Upper lobe of left lung (tissue), 6 donors: ENCODE data around the gene CCM2. TPM values are rescaled to one million over a fixed set of nuclear protein-coding genes. Genes with fewer than 3 reads are reported as not detected.

Experiments used
- ATAC-seq, 2 donors: fragments of 200-7000 bp; cut with Tn5 transposase; one replicate each; pipeline ENCODE4 v1.9.1; 2022; ENCODE audit warnings: mild to moderate bottlenecking in 2 of 2, moderate library complexity in 2 of 2; ENCODE audit not compliant: low FRiP score in 2 of 2
- DNase-seq, 2 donors: peaks; one replicate each; pipeline ENCODE4 v3.0.0-alpha.2; 2019 to 2020
- H3K27ac ChIP-seq, 4 donors: fragments of 200-600 bp; sonication (generic); one replicate each; pipeline ENCODE4 v1.5.1; 2016 to 2019
- H3K27me3 ChIP-seq, 4 donors: fragments of 200-600 bp; sonication (generic); one replicate each; pipeline ENCODE4 v1.5.1; 2017 to 2019
- H3K36me3 ChIP-seq, 4 donors: fragments of 200-600 bp; sonication (generic); one replicate each; pipeline ENCODE4 v1.5.1; 2016 to 2019
- H3K4me1 ChIP-seq, 4 donors: fragments of 200-600 bp; sonication (generic); one replicate each; pipeline ENCODE4 v1.5.1; 2018 to 2019
- H3K4me3 ChIP-seq, 4 donors: fragments of 200-600 bp; sonication (generic); one replicate each; pipeline ENCODE4 v1.5.1; 2017 to 2019; ENCODE audit warnings: mild to moderate bottlenecking in 2 of 4, moderate library complexity in 1 of 4
- H3K9me3 ChIP-seq, 4 donors: fragments of 200-600 bp; sonication (generic); one replicate each; pipeline ENCODE4 v1.5.1; 2018 to 2019
- CTCF ChIP-seq, 6 experiments: fragments of 450-650 bp in 4 of 6; fragments of 200-600 bp in 2 of 6; sonication (generic) in 2 of 6; IDR thresholded peaks; one replicate each; pipeline ENCODE4 v1.5.1; 2016 to 2019; ENCODE audit warnings: antibody characterized with exemption in 6 of 6
- EP300 ChIP-seq, 4 donors: sonication (generic); formaldehyde crosslinking; IDR thresholded peaks; one replicate each; pipeline ENCODE4 v1.5.1; 2017; ENCODE audit warnings: antibody characterized with exemption in 4 of 4, control low read depth in 2 of 4
- POLR2A ChIP-seq, 4 donors: fragments of 450-650 bp; IDR thresholded peaks; one replicate each; pipeline ENCODE4 v1.5.1; 2016 to 2017; ENCODE audit warnings: antibody characterized with exemption in 4 of 4, mild to moderate bottlenecking in 2 of 4
- POLR2AphosphoS5 ChIP-seq, 2 donors: sonication (generic); formaldehyde crosslinking; IDR thresholded peaks; one replicate each; pipeline ENCODE4 v1.5.1; 2017; ENCODE audit warnings: antibody characterized with exemption in 2 of 2
- WGBS, 2 donors: methylation state at CpG; one replicate each; pipeline ENCODE4 v1.1.5; 2017 to 2018; 5-methylcytosine and 5-hydroxymethylcytosine counted together
- total RNA-seq, 6 donors: library from RNA; depleted of rRNA in 4 of 6; stranded (reverse); fragments of >200 nt in 4 of 6; gene quantifications; one replicate each; pipeline versions ENCODE4 v1.1.0 to v1.2.1, GENCODE V29; 2016 to 2021
- donor health status: DM: no; HTN: no; CAD: no; lungs with moderate emphysema.
- donor health status: DM: no; HTN: yes; CAD: no; lungs with severe emphysema.

Gene CCM2
- total RNA-seq, 6 donors from 2014 or later: 30.9 to 63.9 (median 46.8) TPM

GRCh38 chr7:45118292-45118691 lies 118.3 kb downstream of the CCM2 start:
- no peak for TF ChIP-seq EP300 (IDR thresholded peaks at IDR 0.05)
- no peak for TF ChIP-seq CTCF (IDR thresholded peaks at IDR 0.05)
- TF ChIP-seq POLR2A (IDR thresholded peaks at IDR 0.05): no peak
- TF ChIP-seq POLR2AphosphoS5 (IDR thresholded peaks at IDR 0.05): no peak
- H3K27ac ChIP-seq: no peak overlapping the region
- H3K36me3 ChIP-seq: no peaks in the 10 kb centered on the region
- ATAC-seq: no peak
- 82 to 91% methylated on average over 4 of the region's 4 CpGs for WGBS, 2 donors
- no peak overlapping the region for H3K4me3 ChIP-seq
- no peaks in the 10 kb centered on the region for H3K9me3 ChIP-seq
- no peak for DNase-seq
- peaks cover 0 to 5% (median 1%) of the 10 kb centered on the region in 4 donors for H3K4me1 ChIP-seq
- H3K27me3 ChIP-seq: no peaks in the 10 kb centered on the region

GRCh38 chr7:45118889-45119331 lies 118.9 kb downstream of the CCM2 start:
- 96 to 100% methylated on average over 1 to 3 of the region's 3 CpGs for WGBS, 2 donors

GRCh38 chr7:45119550-45119949 lies 119.5 kb downstream of the CCM2 start:
- WGBS, 2 donors: 88 to 90% methylated on average over 3 of the region's 3 CpGs
- Histone ChIP-seq H3K27me3 (no peaks in the 10 kb centered on the region), H3K4me3 (no peak overlapping the region), H3K27ac (no peak overlapping the region), H3K4me1 (peaks cover 0 to 8% (median 2%) of the 10 kb centered on the region in 4 donors), H3K36me3 (no peaks in the 10 kb centered on the region), H3K9me3 (no peaks in the 10 kb centered on the region)
- TF ChIP-seq POLR2A (IDR thresholded peaks at IDR 0.05) (no peak), POLR2AphosphoS5 (IDR thresholded peaks at IDR 0.05) (no peak), CTCF (IDR thresholded peaks at IDR 0.05) (no peak), EP300 (IDR thresholded peaks at IDR 0.05) (no peak)
- ATAC-seq: no peak
- no peak for DNase-seq

More at GRCh38 chr7:45118889-45119331, 118.9 kb downstream of the CCM2 start:
- ATAC-seq: no peak
- H3K4me1 ChIP-seq: peaks cover 0 to 8% (median 2%) of the 10 kb centered on the region in 4 donors
- no peak overlapping the region for H3K4me3 ChIP-seq
- H3K27ac ChIP-seq: no peak overlapping the region
- TF ChIP-seq EP300 (IDR thresholded peaks at IDR 0.05) (no peak), POLR2AphosphoS5 (IDR thresholded peaks at IDR 0.05) (no peak), POLR2A (IDR thresholded peaks at IDR 0.05) (no peak), CTCF (IDR thresholded peaks at IDR 0.05) (no peak)
- DNase-seq: no peak
- no peaks in the 10 kb centered on the region for H3K9me3 ChIP-seq
- no peaks in the 10 kb centered on the region for H3K27me3 ChIP-seq
- no peaks in the 10 kb centered on the region for H3K36me3 ChIP-seq

- H3K4me3 ChIP-seq: no peak overlapping the region
- ATAC-seq: no peak
- TF ChIP-seq POLR2AphosphoS5 (IDR thresholded peaks at IDR 0.05) (no peak), POLR2A (IDR thresholded peaks at IDR 0.05) (no peak), EP300 (IDR thresholded peaks at IDR 0.05) (no peak), CTCF (IDR thresholded peaks at IDR 0.05) (no peak)
- H3K27me3 ChIP-seq: no peaks in the 10 kb centered on the region
- 82 to 83% methylated on average over 13 to 16 of the region's 16 CpGs for WGBS, 2 donors
- no peaks in the 10 kb centered on the region for H3K9me3 ChIP-seq
- H3K27ac ChIP-seq: no peak overlapping the region
- no peak for DNase-seq
- no peaks in the 10 kb centered on the region for H3K36me3 ChIP-seq
- peaks cover 0 to 8% (median 2%) of the 10 kb centered on the region in 4 donors for H3K4me1 ChIP-seq
Measured at GRCh38 chr7:45122975-45123860, 123.2 kb downstream of the CCM2 start.
